Body of pancreas (tissue), 4 donors: ENCODE measurements around the gene TBCEL. TPM values are rescaled to one million over a fixed set of nuclear protein-coding genes. Genes with fewer than 3 reads are reported as not detected.

ENCODE experiments used
- ATAC-seq: fragments of 150-250 bp; one replicate; pipeline ENCODE4 v1.9.1; 2016
- DNase-seq, 4 donors: peaks; one replicate each; pipeline ENCODE4 v3.0.0-alpha.2; 2019
- H3K27ac ChIP-seq, 4 donors: fragments of 200-600 bp; sonication (generic); 1 replicate in 3 of 4; 2 replicates in 1 of 4; pipeline versions ENCODE4 v1.5.1 to v1.6.1; 2016 to 2019; ENCODE audit warnings: mild to moderate bottlenecking in 1 of 4, mixed read lengths in 1 of 4, moderate library complexity in 1 of 4
- H3K27me3 ChIP-seq, 2 donors: fragments of 200-600 bp; sonication (generic); one replicate each; pipeline ENCODE4 v1.6.0; 2016; ENCODE audit warnings: mild to moderate bottlenecking in 1 of 2
- H3K36me3 ChIP-seq, 2 donors: fragments of 200-600 bp; sonication (generic); replicated peaks in 1 of 2; 2 replicates each; pipeline ENCODE4 v1.5.1; 2016; ENCODE audit warnings: low read depth in 2 of 2; ENCODE audit not compliant: insufficient read depth in 1 of 2
- H3K4me1 ChIP-seq: fragments of 200-600 bp; sonication (generic); one replicate; pipeline ENCODE4 v1.6.0; 2016
- H3K4me3 ChIP-seq, 2 donors: fragments of 200-600 bp; sonication (generic); 1 replicate in 1 of 2; 2 replicates in 1 of 2; pipeline ENCODE4 v1.5.1; 2016 to 2019
- H3K9me3 ChIP-seq, 3 donors: fragments of 200-600 bp; sonication (generic); 1 replicate in 2 of 3; 2 replicates in 1 of 3; pipeline ENCODE4 v1.5.1; 2016
- CTCF ChIP-seq, 7 experiments: fragments of 450-650 bp in 4 of 7; fragments of 200-600 bp in 3 of 7; sonication (generic) in 3 of 7; IDR thresholded peaks; one replicate each; pipeline ENCODE4 v1.5.1; 2016 to 2019; ENCODE audit warnings: antibody characterized with exemption in 7 of 7
- POLR2A ChIP-seq, 3 donors: fragments of 450-650 bp; IDR thresholded peaks; one replicate each; pipeline ENCODE4 v1.6.1; 2016; ENCODE audit warnings: antibody characterized with exemption in 3 of 3, mild to moderate bottlenecking in 2 of 3
- WGBS, 2 donors: methylation state at CpG; one replicate each; pipeline ENCODE4 v1.1.5; 2017; 5-methylcytosine and 5-hydroxymethylcytosine counted together
- intact Hi-C: fragments of 100-400 bp; cut with DNase I; formaldehyde crosslinking; loops from one replicate; pipeline ENCODE4 v1.15.1; 2023
- total RNA-seq, 2 donors: library from RNA; depleted of rRNA; stranded (reverse); fragments of >200 nt; gene quantifications; one replicate each; pipeline ENCODE4 v1.1.0, GENCODE V29; 2016

The TBCEL gene
- total RNA-seq, 2 donors from 2014 or later, result 5.9 to 14.8 TPM

GRCh38 chr11:121137005-121137404 lies 113.1 kb downstream of the TBCEL start:
- ATAC-seq (no peak), DNase-seq (no peak)
- TF ChIP-seq POLR2A (IDR thresholded peaks at IDR 0.05) (no peak), CTCF (IDR thresholded peaks at IDR 0.05) (no peak)
- Histone ChIP-seq H3K9me3 (no peaks in the 10 kb centered on the region), H3K27me3 (no peaks in the 10 kb centered on the region), H3K36me3 (no peaks in the 10 kb centered on the region), H3K4me1 (no peaks in the 10 kb centered on the region), H3K4me3 (no peak overlapping the region), H3K27ac (no peak overlapping the region)
- WGBS, 2 donors, result 86 to 90% methylated on average over 11 of the region's 11 CpGs
- intact Hi-C loops, result no loop called here

GRCh38 chr11:121138259-121138658 lies 114.4 kb downstream of the TBCEL start:
- no peak overlapping the region for H3K27ac ChIP-seq
- H3K27me3 ChIP-seq, result no peaks in the 10 kb centered on the region
- H3K4me1 ChIP-seq, result no peaks in the 10 kb centered on the region
- WGBS, 2 donors, result 76 to 86% methylated on average over 5 of the region's 5 CpGs
- no peaks in the 10 kb centered on the region for H3K9me3 ChIP-seq
- no peak overlapping the region for H3K4me3 ChIP-seq
- intact Hi-C loops, result no loop called here
- DNase-seq (no peak), ATAC-seq (no peak)
- TF ChIP-seq POLR2A (IDR thresholded peaks at IDR 0.05) (no peak), CTCF (IDR thresholded peaks at IDR 0.05) (no peak)
- no peaks in the 10 kb centered on the region for H3K36me3 ChIP-seq

GRCh38 chr11:121140369-121140768 lies 116.5 kb downstream of the TBCEL start:
- Histone ChIP-seq H3K27ac (no peak overlapping the region), H3K36me3 (no peaks in the 10 kb centered on the region), H3K27me3 (no peaks in the 10 kb centered on the region), H3K4me1 (no peaks in the 10 kb centered on the region), H3K9me3 (no peaks in the 10 kb centered on the region), H3K4me3 (no peak overlapping the region)
- DNase-seq, result no peak
- WGBS, 2 donors, result 58 to 76% methylated on average over 7 to 8 of the region's 8 CpGs
- TF ChIP-seq CTCF (IDR thresholded peaks at IDR 0.05) (no peak), POLR2A (IDR thresholded peaks at IDR 0.05) (no peak)
- intact Hi-C loops, result no loop called here
- no peak for ATAC-seq

Other genes with a start within 250 kb of the TBCEL start
- gene TECTA, start 77.1 kb downstream of the TBCEL start, total RNA-seq, result 1 to 10 TPM in 1 of 2 donors, under 1 TPM in 1; under 0.01 to 5.9 TPM